Stimulated activated CD4-positive, alpha-beta T cell treated with anti-CD3 and anti-CD28 coated beads, Interleukin-2, amount 100 ng/mL, for 48 hours (primary cell): Measurements from ENCODE around the gene SBK3.
"Not testable (repeated sequence)": the region's sequence is repeated elsewhere in the genome, so short reads cannot be mapped to it uniquely, and the experiment has no call there.

ENCODE experiments used
- DNase-seq, 2 donors: peaks; one replicate each; pipeline ENCODE4 v3.0.0-alpha.2; 2020

Gene SBK3

GRCh38 chr19:55516878-55517620 is 28.3 kb downstream of the SBK3 start:
- DNase-seq, result peak; percentile 88 to 92

- DNase-seq, result no peak
These were observed 37.2 kb downstream of the SBK3 start for GRCh38 chr19:55508120-55508519.

GRCh38 chr19:55504981-55505380 is 40.4 kb downstream of the SBK3 start:
- no peak for DNase-seq

DNA sequence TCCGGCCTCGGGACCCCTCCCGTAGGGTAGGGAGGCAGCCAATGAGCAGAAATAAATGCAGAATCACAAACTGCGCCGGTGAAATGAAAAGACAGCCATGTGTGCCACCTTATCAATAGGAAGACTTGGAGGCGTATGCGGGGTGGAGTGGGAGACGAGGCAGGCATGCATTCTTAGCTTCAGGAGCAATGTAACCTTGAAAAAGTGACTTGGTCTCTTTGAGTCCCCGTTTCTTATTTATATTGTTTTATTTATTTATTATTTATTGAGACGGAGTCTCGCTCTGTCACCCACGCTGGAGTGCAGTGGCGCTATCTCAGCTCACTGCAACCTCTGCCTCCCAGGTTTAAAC is 41.1 kb downstream of the SBK3 start:
- DNase-seq, result no peak

DNA sequence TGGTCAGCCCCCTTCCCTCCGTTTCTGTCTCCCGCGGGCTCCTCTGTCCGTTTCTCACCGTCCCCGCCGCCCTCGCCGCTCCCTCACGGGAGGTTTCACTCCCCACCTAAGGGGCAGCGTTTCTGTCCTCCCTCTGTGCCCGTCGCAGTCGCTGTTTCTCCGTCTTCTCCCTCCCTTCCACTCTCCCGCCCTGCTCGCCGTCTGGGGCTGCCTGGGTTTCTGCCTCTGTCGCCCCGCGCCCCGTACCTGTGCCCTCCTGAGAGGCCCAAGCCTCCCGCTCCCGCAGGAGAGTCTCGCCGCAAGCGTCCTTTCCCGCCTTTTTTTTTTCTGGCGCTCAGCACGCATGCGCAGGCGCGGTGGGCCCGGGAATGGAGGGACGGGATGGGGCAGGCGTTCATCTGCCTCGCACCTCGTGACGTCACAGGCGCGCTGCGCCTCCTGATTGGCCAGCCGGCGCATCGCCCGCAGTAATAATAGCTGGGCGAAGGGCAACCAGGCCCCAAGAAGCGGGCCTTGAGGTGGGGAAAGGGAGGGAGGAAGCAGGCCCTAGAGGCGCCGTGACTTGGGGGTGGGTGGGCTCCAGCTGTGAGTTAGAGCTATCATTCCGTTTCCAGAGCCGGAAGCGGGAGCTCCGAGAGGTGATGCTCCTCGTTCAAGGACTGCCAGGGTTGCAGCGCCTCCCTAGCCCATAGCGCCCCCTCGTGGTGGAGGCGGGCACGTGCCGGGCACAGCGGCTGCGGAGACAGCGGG is 41.7 kb downstream of the SBK3 start:
- peak; percentile 95 to 98 for DNase-seq

DNA sequence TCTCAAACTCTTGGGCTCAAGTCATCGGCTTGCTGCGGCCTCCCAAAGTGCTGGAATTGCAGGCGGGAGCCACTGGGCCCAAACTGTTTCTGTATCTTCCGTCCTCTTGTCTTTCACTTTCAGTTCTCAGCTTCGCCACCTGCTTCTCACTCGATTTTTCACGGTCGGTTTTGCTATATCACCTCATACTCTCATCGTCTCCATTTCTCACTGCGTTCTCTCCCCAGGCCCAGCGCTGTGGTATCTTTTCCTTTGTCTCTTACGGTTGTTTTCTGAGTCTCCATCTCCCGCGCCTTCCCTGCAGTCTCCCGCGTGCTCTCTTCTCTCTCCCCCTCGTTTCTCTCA is 42.2 kb downstream of the SBK3 start:
- no peak for DNase-seq

- DNase-seq, result no peak
These were observed 43.0 kb downstream of the SBK3 start for GRCh38 chr19:55502197-55502952.

DNA sequence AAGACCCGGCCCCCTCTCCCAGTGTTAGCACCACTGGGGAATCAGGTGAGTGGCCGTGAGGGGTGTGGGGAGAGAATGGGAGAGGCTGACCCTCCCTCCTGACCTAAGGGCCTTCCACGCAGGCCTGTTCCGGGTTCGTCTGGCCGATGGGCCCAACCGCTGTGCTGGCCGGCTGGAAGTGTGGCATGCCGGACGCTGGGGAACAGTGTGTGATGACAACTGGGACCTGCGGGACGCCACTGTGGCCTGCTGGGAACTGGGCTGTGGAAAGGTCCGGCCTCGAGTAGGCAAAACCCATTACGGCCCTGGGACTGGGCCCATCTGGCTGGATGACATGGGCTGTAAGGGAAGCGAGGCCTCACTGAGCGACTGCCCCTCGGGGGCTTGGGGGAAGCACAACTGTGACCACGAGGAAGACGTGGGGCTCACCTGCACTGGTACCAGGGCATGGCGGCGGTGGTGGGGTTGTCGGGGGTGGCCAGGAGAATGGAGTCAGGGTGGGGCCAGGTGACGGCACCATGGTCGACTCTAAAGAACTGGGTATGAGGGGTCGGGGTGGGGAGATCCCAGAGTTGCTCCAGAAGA is 44.9 kb downstream of the SBK3 start:
- DNase-seq, result no peak

- DNase-seq, result no peak
These were observed 47.0 kb downstream of the SBK3 start for GRCh38 chr19:55498246-55498840.

DNA sequence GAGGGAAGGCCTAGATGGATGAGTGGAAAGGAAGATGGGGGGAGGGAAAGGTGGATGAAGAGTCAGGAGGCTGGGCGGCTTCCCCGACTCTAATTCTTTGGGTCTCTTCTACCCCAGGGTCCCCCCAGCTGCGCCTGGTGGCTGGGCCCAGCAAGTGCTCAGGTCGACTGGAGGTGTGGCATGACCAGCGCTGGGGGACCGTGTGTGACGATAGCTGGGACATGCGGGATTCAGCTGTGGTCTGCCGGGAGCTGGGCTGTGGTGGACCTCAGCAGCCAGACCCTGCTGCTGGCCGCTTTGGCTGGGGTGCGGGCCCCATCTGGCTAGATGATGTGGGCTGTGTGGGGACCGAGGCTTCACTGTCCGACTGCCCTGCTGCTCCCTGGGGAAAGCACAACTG is 47.6 kb downstream of the SBK3 start:
- no peak for DNase-seq

- not testable (repeated sequence) for DNase-seq
These were observed 48.5 kb downstream of the SBK3 start for GRCh38 chr19:55496820-55497219.

DNA sequence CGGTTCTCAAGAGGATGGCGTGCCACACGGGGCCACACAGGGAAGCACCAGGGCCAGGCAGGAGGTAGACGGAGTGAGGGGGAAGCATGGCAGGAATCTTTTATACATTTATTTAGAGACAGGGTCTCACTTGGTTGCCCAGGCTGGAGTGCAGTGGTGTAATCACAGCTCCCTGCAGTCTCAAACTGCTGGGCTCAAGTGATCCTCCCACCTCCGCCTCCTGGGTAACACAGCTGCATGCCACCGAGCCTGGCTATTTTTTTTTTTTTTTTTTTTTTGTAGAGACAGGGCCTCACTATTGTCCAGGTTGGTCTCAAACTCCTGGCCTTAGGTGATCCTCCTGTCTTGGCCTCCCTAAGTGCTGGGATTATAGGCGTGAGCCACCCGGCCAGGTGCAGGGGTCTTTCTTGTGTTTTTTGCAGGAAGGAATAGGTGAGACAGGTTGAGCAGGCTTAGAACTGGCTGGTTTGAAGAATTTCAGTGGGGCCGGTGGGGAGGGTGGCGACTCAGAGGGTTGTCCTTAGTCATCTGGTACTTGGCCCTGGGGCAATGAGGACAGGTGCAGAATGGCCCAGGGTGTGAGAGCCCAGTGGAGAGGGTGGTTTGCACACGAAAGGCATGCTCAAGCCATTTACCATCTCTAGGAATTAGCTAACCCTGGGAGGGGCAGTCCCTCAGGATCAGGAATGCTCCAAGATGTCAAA is 49.5 kb downstream of the SBK3 start:
- no peak for DNase-seq

DNA sequence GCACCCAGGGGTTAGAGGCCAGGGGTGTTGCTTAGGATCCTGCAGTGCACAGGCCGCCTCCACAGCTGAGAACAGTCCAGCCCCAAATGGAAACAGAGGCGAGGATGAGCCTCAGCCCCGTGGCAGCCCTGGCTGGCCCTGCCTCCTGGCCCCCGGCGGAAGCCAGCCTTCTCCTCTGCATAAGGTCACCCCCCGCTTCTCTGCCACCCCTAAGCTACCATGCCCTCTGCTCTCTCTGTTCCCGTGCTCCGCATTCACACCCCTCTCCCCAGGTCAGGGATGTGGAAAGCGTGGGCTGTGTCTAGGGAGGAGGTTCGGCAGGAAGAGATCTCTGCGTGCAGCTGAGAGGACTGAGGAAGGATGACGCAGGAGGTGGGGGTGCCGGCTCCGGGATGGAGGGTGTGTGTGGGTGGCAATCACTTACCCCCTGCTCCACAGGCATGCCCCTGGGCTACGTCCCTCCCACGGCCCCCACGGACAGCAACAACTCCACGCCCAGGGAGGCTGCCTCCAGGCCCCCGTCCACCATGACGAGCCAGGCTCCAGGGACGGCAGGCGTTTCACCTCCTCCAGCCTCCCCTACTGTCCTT is 51.1 kb downstream of the SBK3 start:
- no peak for DNase-seq

- DNase-seq, result no peak
These were observed 51.6 kb downstream of the SBK3 start for GRCh38 chr19:55493645-55494171.

DNA sequence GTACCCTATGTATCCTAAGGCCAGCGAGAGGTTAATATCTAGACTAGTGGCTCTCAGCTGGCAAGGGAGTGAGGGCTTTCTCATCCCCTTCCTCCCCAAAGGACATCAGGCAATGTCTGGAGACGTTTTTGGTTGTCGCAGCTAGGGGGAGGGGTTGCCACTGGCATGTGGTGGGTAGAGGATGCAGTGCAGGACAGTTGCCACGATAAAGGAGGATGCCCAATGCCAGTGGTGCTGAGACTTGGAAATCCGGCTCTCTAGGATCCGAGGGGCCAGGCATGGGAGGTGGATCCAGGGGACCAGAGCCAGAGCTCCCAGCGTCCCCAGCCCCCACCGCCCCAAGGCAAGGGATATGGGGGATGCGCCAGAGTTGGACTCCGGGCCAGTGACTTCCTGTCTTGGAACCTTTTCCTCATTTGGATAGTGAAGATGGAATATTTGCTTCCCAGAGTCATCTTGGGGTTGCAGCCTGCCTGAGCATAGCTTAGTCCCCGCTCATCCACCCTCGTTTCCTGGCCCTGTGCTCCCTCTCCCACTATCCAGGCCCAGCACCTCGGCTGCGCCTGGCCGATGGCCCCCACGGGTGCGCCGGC is 52.2 kb downstream of the SBK3 start:
- DNase-seq, result no peak

DNA sequence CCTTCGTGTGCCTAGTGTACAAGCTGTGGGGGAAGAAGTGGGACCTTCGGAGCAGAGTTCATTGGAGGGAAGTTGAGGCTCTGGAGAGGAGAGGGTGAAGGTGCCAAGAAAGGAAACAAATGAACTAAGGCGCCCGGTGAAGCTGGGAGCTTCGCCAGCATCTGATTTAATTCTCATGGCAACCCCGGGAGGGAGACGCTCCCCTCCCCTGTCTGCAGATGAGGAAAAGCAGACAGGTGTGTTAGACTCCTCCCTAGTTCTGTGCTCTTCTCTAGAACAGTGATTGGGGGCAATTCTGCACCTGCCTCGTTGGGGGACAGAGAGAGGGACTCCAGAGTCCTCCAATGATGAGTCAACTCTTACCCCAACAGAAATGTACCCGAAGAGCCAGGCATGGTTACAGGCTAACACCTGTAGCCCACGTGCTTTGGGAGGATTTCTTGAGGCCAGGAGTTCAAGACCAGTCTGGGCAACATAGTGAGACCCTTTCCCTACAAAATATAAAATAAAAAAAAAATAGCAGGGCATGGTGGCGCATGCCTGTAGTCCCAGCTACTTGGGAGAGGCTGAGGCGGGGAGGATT is 52.9 kb downstream of the SBK3 start:
- no peak for DNase-seq

DNA sequence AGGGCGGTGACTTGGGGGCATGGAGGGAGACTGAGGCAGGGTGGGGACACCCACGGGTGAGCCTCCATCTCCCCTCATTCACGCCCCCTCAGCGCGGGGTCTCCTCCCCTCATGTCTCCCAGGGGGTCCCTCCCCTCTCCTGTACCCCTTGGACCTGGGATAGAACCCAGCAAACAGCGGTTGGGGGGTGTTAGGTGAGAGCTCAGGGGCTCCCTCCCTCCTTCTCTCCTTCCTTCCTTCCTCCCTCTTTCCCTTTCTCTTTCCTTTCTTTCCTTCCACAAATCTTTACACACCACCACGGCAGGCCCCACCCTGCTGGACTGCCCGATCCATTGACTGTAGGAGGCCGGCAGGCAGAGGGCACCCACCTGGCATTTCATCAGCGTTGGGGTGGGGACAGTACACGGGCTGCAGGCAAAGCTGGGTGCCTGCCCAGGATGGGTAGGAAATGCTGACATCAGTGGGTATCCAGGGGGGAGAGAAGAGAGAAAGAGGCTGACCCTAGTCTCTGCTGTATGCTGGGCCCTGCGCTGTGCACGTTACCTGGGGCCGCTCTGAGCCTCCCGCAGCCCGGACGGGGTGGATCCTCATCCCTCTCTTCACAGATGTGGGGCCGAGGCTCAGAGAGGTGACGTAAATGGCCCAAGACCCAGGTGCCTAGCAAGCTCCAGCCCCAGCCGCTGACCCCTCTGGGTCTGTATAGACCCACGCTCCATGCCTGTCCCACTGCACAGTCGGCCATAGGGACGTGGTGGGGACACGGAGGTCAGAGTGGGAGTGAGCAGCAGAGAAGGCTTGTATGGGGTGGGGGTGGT is 53.6 kb downstream of the SBK3 start:
- DNase-seq, result no peak
